Subcutaneous abdominal adipose tissue (tissue), 5 donors: ENCODE results near the gene NPRL2.
A peak's percentile ranks its signal among the peaks of the same experiment; 100 is the strongest.

Experiments used
- H3K27ac ChIP-seq: one replicate; pipeline ENCODE4 v1.7.0; 2013; ENCODE audit warnings: low read depth, mild to moderate bottlenecking, inconsistent platforms, low read length, moderate library complexity
- H3K27me3 ChIP-seq, 5 donors: one replicate each; pipeline ENCODE4 v1.7.0; 2013; ENCODE audit warnings: low read length in 5 of 5, inconsistent platforms in 1 of 5; ENCODE audit not compliant: control insufficient read depth in 5 of 5, insufficient read depth in 4 of 5
- H3K36me3 ChIP-seq, 5 donors: one replicate each; pipeline ENCODE4 v1.7.0; 2013; ENCODE audit warnings: low read length in 5 of 5; ENCODE audit not compliant: control insufficient read depth in 5 of 5, insufficient read depth in 5 of 5
- H3K4me1 ChIP-seq, 5 donors: one replicate each; pipeline ENCODE4 v1.7.0; 2013; ENCODE audit warnings: low read length in 5 of 5, mild to moderate bottlenecking in 3 of 5, moderate library complexity in 1 of 5; ENCODE audit not compliant: control insufficient read depth in 5 of 5, insufficient read depth in 5 of 5
- H3K4me3 ChIP-seq, 5 donors: one replicate each; pipeline ENCODE4 v1.7.0; 2013; ENCODE audit warnings: low read length in 5 of 5, low read depth in 1 of 5
- H3K9ac ChIP-seq, 5 donors: one replicate each; pipeline ENCODE4 v1.7.0; 2013; ENCODE audit warnings: low read length in 5 of 5, mild to moderate bottlenecking in 4 of 5, moderate library complexity in 3 of 5
- H3K9me3 ChIP-seq, 5 donors: one replicate each; pipeline ENCODE4 v1.7.0; 2013; ENCODE audit warnings: low read length in 5 of 5; ENCODE audit not compliant: control insufficient read depth in 5 of 5
- donor health status: healthy.
- donor health status: healthy.
- donor health status: healthy.
- donor health status: healthy.
- donor health status: healthy.

The NPRL2 gene

GRCh38 chr3:50323614-50324199 is 26.9 kb downstream of the NPRL2 start:
- Histone ChIP-seq H3K36me3 (peaks cover 0 to 27% (median 22%) of the 10 kb centered on the region in 5 donors), H3K27me3 (no peaks in the 10 kb centered on the region), H3K4me1 (peaks cover 24 to 79% (median 75%) of the 10 kb centered on the region in 5 donors), H3K9me3 (no peaks in the 10 kb centered on the region), H3K27ac (peak overlapping the region; percentile 86), H3K4me3 (peak overlapping the region in 4 of 5 donors; percentile 16 to 95 (median 58)), H3K9ac (peak overlapping the region in 2 of 5 donors; percentile 11 to 32)

- H3K9me3 ChIP-seq = no peaks in the 10 kb centered on the region
- peaks cover 27 to 79% (median 75%) of the 10 kb centered on the region in 5 donors for H3K4me1 ChIP-seq
- no peaks in the 10 kb centered on the region for H3K27me3 ChIP-seq
- peaks cover 0 to 33% (median 28%) of the 10 kb centered on the region in 5 donors for H3K36me3 ChIP-seq
- peak overlapping the region in 2 of 5 donors; percentile 76 to 95 for H3K9ac ChIP-seq
- H3K27ac ChIP-seq = peak overlapping the region; percentile 86
- H3K4me3 ChIP-seq = peak overlapping the region in 4 of 5 donors; percentile 16 to 95 (median 80)
Observed at GRCh38 chr3:50323092-50323600, 27.4 kb downstream of the NPRL2 start.

DNA sequence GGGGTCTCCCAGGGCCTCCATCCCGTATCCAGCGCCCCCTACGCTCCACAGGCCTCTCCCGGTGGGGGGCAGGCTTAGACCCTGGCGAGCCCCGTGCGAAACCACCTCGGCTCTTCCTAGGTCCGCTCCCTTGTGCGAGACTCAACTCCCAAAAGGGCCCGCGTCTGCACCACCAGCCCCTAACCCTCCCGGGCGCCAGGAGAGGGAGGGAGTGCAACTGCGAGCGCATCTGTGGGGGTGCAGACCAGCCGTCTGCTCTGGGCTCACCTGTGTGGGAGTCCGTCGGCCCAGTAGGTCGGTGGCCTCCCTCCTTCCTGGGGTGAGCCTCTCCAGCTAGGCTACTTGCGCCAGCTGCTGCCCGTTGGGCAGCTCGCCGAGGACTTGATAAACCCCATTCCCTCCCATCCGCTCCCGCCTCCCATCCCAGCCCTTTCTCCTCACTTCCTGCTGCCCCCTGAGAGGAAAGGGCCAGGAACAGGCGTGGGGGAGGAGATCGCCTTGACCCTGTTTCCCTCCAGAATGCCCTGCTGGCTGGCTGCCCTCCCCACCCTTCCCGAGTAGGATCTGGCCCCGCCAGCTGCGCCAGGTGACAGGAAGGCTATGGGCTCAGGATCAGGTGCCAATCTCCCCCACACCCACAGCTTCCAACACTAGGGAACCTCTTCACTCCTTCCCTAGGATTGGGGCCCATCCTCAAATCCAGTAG is 28.0 kb downstream of the NPRL2 start, which contains the start of gene HYAL2:
HYAL2 (minus strand) TSS at position 360 of the 706 bp plus-strand sequence. CDS start 2,256 bp downstream, outside the sequence.
- Histone ChIP-seq H3K36me3 (peaks cover 0 to 38% (median 33%) of the 10 kb centered on the region in 5 donors), H3K4me3 (peak within 1 kb of the TSS; percentile 59 to 95 (median 79)), H3K27me3 (no peaks in the 10 kb centered on the region), H3K9ac (peak within 1 kb of the TSS in 4 of 5 donors; percentile 76 to 95 (median 84)), H3K4me1 (peaks cover 27 to 81% (median 78%) of the 10 kb centered on the region in 5 donors), H3K27ac (peak within 1 kb of the TSS; percentile 86), H3K9me3 (no peaks in the 10 kb centered on the region)

GRCh38 chr3:50322115-50322385 is 28.5 kb downstream of the NPRL2 start:
- Histone ChIP-seq H3K9me3 (no peaks in the 10 kb centered on the region), H3K9ac (peak overlapping the region in 3 of 5 donors; percentile 62 to 95 (median 76)), H3K27ac (peak overlapping the region; percentile 86), H3K27me3 (no peaks in the 10 kb centered on the region), H3K4me1 (peaks cover 28 to 81% (median 78%) of the 10 kb centered on the region in 5 donors), H3K36me3 (peaks cover 0 to 43% (median 38%) of the 10 kb centered on the region in 5 donors), H3K4me3 (peak overlapping the region; percentile 46 to 95 (median 79))

DNA sequence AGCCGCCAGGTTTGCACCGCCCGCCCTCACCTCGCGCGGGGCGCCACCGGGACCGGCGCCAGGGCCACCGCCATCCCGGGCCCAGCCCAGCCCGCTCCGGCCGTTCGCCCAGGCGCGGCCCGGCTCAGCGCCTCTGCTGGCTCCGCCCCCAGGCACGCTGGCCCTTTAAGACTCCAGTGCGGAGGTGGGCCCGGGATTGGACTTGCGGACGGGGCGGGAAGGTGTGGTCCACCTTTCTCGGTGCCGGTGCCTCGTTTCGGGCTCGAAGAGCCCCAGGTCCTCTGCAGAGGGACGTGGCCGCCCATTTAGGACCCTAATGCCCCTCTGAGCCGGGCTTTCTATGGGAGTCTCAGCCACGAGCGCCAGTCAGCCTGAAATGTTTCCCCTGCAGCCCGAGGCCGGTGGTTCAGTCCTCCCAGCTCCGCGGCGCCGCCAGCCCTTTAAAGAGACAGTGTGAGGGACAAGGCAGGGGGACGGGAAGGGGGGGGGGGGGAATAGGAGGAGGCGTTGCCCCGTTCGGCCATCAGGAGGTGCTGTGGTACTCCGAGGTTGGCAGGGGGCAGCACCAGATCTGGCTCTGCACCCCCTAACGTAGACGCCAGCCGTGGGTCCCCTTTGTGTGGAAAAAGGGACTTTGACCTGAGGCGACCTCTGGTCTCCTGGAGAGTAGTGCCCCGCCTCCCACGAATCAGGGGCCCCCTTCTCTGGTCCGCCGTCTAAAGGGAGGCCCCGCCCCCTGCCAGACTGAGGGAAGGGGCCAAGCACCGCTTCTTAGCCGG is 29.1 kb downstream of the NPRL2 start:
- H3K27me3 ChIP-seq = no peaks in the 10 kb centered on the region
- peak overlapping the region; percentile 86 for H3K27ac ChIP-seq
- H3K4me1 ChIP-seq = peaks cover 29 to 82% (median 77%) of the 10 kb centered on the region in 5 donors
- peaks cover 0 to 48% (median 43%) of the 10 kb centered on the region in 5 donors for H3K36me3 ChIP-seq
- H3K9ac ChIP-seq = peak overlapping the region in 4 of 5 donors; percentile 76 to 95 (median 84)
- H3K4me3 ChIP-seq = peak overlapping the region; percentile 59 to 95 (median 79)
- H3K9me3 ChIP-seq = no peaks in the 10 kb centered on the region

DNA sequence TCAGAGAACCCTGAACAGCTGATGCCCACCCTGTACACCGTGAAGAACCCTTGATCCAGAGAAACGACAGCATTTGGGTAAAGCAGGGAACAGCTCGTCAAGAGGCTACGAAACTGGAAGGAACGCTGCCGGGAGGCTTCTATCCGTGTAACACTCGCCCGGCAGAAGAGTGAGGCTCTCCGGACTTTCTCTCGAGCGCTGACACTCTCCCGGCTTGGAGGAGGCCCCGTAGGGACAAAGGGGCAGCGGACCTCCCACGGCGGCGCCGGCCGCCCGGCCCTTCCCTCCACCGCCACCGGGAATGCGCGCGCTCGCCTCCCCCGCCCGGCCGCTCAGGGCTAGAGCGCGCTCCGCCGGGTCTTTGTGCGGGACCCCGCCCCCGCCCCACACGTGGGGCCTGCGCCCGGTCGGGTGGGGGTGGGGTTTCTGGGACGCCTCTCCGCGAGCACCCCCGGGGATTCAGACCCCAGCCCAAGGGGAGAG is 29.7 kb downstream of the NPRL2 start:
- H3K4me3 ChIP-seq = peak overlapping the region; percentile 76 to 97 (median 81)
- H3K27ac ChIP-seq = peak overlapping the region; percentile 86
- H3K27me3 ChIP-seq = no peaks in the 10 kb centered on the region
- H3K9ac ChIP-seq = peak overlapping the region; percentile 72 to 95 (median 84)
- peaks cover 0 to 47% (median 44%) of the 10 kb centered on the region in 5 donors for H3K36me3 ChIP-seq
- no peaks in the 10 kb centered on the region for H3K9me3 ChIP-seq
- peaks cover 29 to 86% (median 77%) of the 10 kb centered on the region in 5 donors for H3K4me1 ChIP-seq

DNA sequence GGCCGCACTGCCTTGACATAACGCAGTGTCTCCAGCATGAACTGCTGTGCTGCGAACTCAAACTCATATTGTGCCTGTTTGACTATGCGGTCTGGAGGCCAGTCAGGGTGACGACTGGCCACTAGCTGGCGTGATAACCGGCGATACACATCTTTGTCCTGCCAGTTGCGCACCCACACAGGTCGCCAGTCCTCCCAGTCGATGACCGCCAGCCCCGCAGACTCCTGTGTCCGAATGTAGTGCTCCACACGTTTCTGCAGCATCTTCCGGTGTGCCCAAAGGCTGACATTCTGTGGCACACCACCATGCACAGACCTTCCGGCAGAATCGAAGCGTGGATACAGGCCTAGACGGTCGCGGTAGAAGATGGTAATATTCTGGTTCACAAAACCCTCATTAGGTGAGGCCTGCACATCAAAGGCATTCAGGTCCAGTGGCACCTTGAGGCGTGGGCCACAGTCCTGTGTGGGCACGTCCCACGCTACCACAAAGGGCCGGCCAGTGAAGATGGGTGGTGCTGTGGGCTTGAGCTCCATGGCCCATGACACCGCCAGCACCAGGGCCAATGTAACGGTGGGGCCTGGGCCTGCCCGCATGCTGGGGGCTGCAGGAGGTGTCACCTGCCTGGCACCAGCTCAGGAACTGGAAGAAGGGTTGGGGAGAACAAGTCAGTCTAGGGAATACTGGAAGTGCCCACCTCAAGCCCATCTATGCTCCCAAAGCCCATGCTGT is 30.5 kb downstream of the NPRL2 start:
- Histone ChIP-seq H3K4me1 (peaks cover 31 to 83% (median 73%) of the 10 kb centered on the region in 5 donors), H3K27me3 (no peaks in the 10 kb centered on the region), H3K4me3 (peak overlapping the region; percentile 76 to 97 (median 81)), H3K9ac (peak overlapping the region; percentile 72 to 95 (median 84)), H3K36me3 (peaks cover 0 to 46% (median 44%) of the 10 kb centered on the region in 5 donors), H3K27ac (peak overlapping the region; percentile 86), H3K9me3 (no peaks in the 10 kb centered on the region)

DNA sequence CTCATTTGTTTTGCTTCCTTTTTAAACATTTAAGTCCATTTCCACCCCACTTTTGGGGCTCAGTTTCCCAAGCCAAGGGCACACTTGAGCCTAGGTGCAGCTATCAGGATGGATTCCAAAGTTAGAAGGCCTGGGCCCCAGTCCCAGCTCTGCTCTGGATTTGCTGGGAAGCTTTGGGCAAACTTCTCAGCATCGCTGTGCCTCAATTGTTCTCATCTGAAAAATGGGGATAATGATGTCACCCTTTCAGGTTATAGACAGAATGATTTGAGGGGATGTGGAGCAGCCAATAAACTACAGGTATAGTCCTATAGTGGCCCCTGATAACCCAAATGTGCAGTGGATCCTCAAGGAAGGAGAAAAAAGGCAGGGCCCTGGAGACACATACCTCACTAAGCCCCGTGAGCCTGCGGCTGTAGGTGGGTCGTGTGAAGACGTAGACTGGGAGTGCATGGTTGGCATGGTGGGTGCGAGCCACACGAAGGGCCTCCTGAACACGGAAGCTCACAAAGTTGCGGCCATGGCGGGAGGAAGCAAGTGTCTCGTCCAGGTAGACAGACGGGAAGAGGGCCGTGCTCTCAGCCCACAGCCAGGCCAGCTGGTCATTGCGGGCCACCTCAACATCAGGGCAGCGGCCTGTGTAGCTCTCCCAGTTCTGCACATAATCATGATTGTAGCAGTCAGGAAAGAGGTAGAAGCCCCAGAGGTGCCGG is 31.2 kb downstream of the NPRL2 start:
- no peaks in the 10 kb centered on the region for H3K27me3 ChIP-seq
- H3K27ac ChIP-seq = no peak overlapping the region
- H3K9ac ChIP-seq = peak overlapping the region in 2 of 5 donors; percentile 10 to 53
- H3K36me3 ChIP-seq = peaks cover 0 to 54% (median 49%) of the 10 kb centered on the region in 5 donors
- peak overlapping the region; percentile 22 to 95 (median 79) for H3K4me3 ChIP-seq
- H3K4me1 ChIP-seq = peaks cover 28 to 84% (median 73%) of the 10 kb centered on the region in 5 donors
- H3K9me3 ChIP-seq = no peaks in the 10 kb centered on the region
